GM23338 (cell line): ENCODE results near the gene SEH1L. TPM values are rescaled to one million over a fixed set of nuclear protein-coding genes. Genes with fewer than 3 reads are reported as not detected.

Experiments
- ATAC-seq: fragments of 200-7000 bp; cut with Tn5 transposase; 3 replicates; pipeline ENCODE4 v1.9.1; 2020
- DNase-seq: peaks from one replicate; pipeline ENCODE4 v3.0.0-alpha.2; 2015; ENCODE audit warnings: low spot score
- H2AFZ ChIP-seq: fragments of 200-600 bp; sonication (generic); 2 replicates; pipeline ENCODE4 v1.8.0; 2016; ENCODE audit warnings: antibody characterized with exemption, mild to moderate bottlenecking, moderate library complexity
- H3F3A ChIP-seq: fragments of 200-600 bp; sonication (generic); replicated peaks from 2 replicates; pipeline ENCODE4 v1.8.0; 2017; ENCODE audit warnings: antibody characterized with exemption, mixed run types, low read depth
- H3K27ac ChIP-seq: fragments of 200-600 bp; sonication (generic); 2 replicates; pipeline ENCODE4 v1.6.1; 2016; ENCODE audit warnings: low read depth
- H3K27me3 ChIP-seq: fragments of 200-600 bp; sonication (generic); 2 replicates; pipeline ENCODE4 v1.8.0; 2016; ENCODE audit warnings: mild to moderate bottlenecking, mixed run types, moderate library complexity; ENCODE audit not compliant: insufficient read depth
- H3K36me3 ChIP-seq: fragments of 200-600 bp; sonication (generic); 2 replicates; pipeline ENCODE4 v1.8.0; 2016; ENCODE audit warnings: mild to moderate bottlenecking; ENCODE audit not compliant: insufficient read depth
- H3K4me1 ChIP-seq: fragments of 200-600 bp; sonication (generic); 2 replicates; pipeline ENCODE4 v1.8.0; 2016; ENCODE audit warnings: mild to moderate bottlenecking, moderate library complexity; ENCODE audit not compliant: insufficient read depth
- H3K4me2 ChIP-seq: fragments of 200-600 bp; sonication (generic); 2 replicates; pipeline ENCODE4 v1.7.1; 2017; ENCODE audit warnings: mixed run types
- H3K4me3 ChIP-seq: fragments of 200-600 bp; sonication (generic); 2 replicates; pipeline ENCODE4 v1.6.1; 2016; ENCODE audit warnings: mixed run types
- H3K79me2 ChIP-seq: fragments of 200-600 bp; sonication (generic); replicated peaks from 2 replicates; pipeline ENCODE4 v1.8.0; 2017; ENCODE audit warnings: mild to moderate bottlenecking; ENCODE audit not compliant: insufficient read depth
- H3K9me2 ChIP-seq: fragments of 200-600 bp; sonication (generic); 2 replicates; pipeline ENCODE4 v1.8.0; 2017; ENCODE audit not compliant: insufficient read depth
- H4K20me1 ChIP-seq: fragments of 200-600 bp; sonication (generic); replicated peaks from 2 replicates; pipeline ENCODE4 v1.8.0; 2017; ENCODE audit warnings: mild to moderate bottlenecking; ENCODE audit not compliant: insufficient read depth
- H3K27ac Mint-ChIP-seq: 2 replicates; pipeline ENCODE4 v1.8.0; 2020; ENCODE audit warnings: inconsistent platforms, mild to moderate bottlenecking, moderate library complexity, mixed read lengths
- H3K27me3 Mint-ChIP-seq: 3 replicates; pipeline ENCODE4 v1.8.0; 2022; ENCODE audit warnings: low read depth, mild to moderate bottlenecking, moderate library complexity, mixed read lengths, inconsistent platforms; ENCODE audit not compliant: insufficient read depth, poor library complexity
- H3K36me3 Mint-ChIP-seq: 3 replicates; pipeline ENCODE4 v1.8.0; 2021; ENCODE audit warnings: low read depth, mild to moderate bottlenecking, inconsistent platforms, moderate library complexity, mixed read lengths
- H3K4me1 Mint-ChIP-seq: 3 replicates; pipeline ENCODE4 v1.8.0; 2020; ENCODE audit warnings: mild to moderate bottlenecking, inconsistent platforms, mixed read lengths
- H3K4me3 Mint-ChIP-seq: 3 replicates; pipeline ENCODE4 v1.8.0; 2021; ENCODE audit warnings: moderate library complexity, mild to moderate bottlenecking, inconsistent platforms, mixed read lengths
- H3K9me3 Mint-ChIP-seq: 3 replicates; pipeline ENCODE4 v1.8.0; 2020; ENCODE audit warnings: moderate library complexity, mild to moderate bottlenecking, inconsistent platforms, mixed read lengths
- CREB1 ChIP-seq: fragments of 250-450 bp; sonication (Bioruptor Pico); IDR thresholded peaks from 2 replicates; pipeline ENCODE4 v1.5.0; 2020; ENCODE audit warnings: low read depth, mild to moderate bottlenecking, moderate library complexity
- CTCF ChIP-seq, 2 experiments: fragments of 200-600 bp in 1 of 2; sonication (generic) in 1 of 2; conservative IDR thresholded peaks; 2 replicates each; pipeline versions ENCODE4 v1.5.1 to v1.6.1; 2016 to 2017; ENCODE audit warnings: antibody characterized with exemption in 2 of 2, low read depth in 2 of 2, mild to moderate bottlenecking in 2 of 2, moderate library complexity in 1 of 2
- ETS1 ChIP-seq: IDR thresholded peaks from 2 replicates; pipeline ENCODE4 v1.6.1; 2016; ENCODE audit warnings: antibody characterized with exemption
- EZH2 ChIP-seq: fragments of 200-600 bp; sonication (generic); IDR thresholded peaks from one replicate; pipeline ENCODE4 v1.8.0; 2017; ENCODE audit warnings: antibody characterized with exemption, mild to moderate bottlenecking, low read depth; ENCODE audit not compliant: unreplicated experiment
- EZH2phosphoT487 ChIP-seq: fragments of 200-600 bp; sonication (generic); IDR thresholded peaks from one replicate; pipeline ENCODE4 v1.8.1; 2018; ENCODE audit warnings: antibody characterized with exemption; ENCODE audit not compliant: unreplicated experiment
- JUNB ChIP-seq: IDR thresholded peaks from one replicate; pipeline ENCODE4 v1.6.1; 2016; ENCODE audit warnings: antibody characterized with exemption; ENCODE audit not compliant: unreplicated experiment
- NANOG ChIP-seq: IDR thresholded peaks from 2 replicates; pipeline ENCODE4 v1.6.1; 2016; ENCODE audit warnings: antibody characterized with exemption, borderline replicate concordance
- POLR2AphosphoS5 ChIP-seq: IDR thresholded peaks from 2 replicates; pipeline ENCODE4 v1.6.1; 2016; ENCODE audit warnings: antibody characterized with exemption, low read depth
- REST ChIP-seq: IDR thresholded peaks from one replicate; pipeline ENCODE4 v1.6.1; 2018; ENCODE audit warnings: antibody characterized with exemption; ENCODE audit not compliant: unreplicated experiment
- STAT1 ChIP-seq: IDR thresholded peaks from one replicate; pipeline ENCODE4 v1.6.1; 2016; ENCODE audit warnings: antibody characterized with exemption; ENCODE audit not compliant: unreplicated experiment
- ZNF114 ChIP-seq: fragments of 250-450 bp; sonication (Bioruptor Pico); IDR thresholded peaks from 2 replicates; pipeline ENCODE4 v1.5.0; 2020; ENCODE audit warnings: mild to moderate bottlenecking, moderate library complexity
- ZNF331 ChIP-seq: fragments of 250-450 bp; sonication (Bioruptor Pico); IDR thresholded peaks from 2 replicates; pipeline ENCODE4 v1.5.0; 2020; ENCODE audit warnings: low read depth, mild to moderate bottlenecking, moderate library complexity
- ZNF462 ChIP-seq: fragments of 250-450 bp; sonication (Bioruptor Pico); IDR thresholded peaks from 2 replicates; pipeline ENCODE4 v1.5.0; 2020; ENCODE audit warnings: mild to moderate bottlenecking, moderate library complexity
- polyA plus RNA-seq: library from polyadenylated mRNA; unstranded; fragments of >200 nt; fragmentation: Nextera tagmentation; extraction: Ambion mirVana; gene quantifications from 2 replicates; pipeline ENCODE4 v1.2.1, GENCODE V29; 2016
- total RNA-seq: library from RNA; depleted of rRNA; stranded (reverse); fragments of >200 nt; shearing (Covaris generic); gene quantifications from 2 replicates; pipeline ENCODE4 v1.2.3, GENCODE V29; 2014

SEH1L gene
- total and polyA plus RNA-seq, 2 experiments from 2014 or later: 46.9 to 72.0 TPM

- Histone ChIP-seq H3K4me1 (peaks cover 10% of the 10 kb centered on the region), H3F3A (no peaks in the 10 kb centered on the region), H2AFZ (no peak overlapping the region), H3K36me3 (peaks cover 9% of the 10 kb centered on the region; the same call in 1 of the 2 replicates), H3K4me2 (no peak overlapping the region), H4K20me1 (peaks cover 48% of the 10 kb centered on the region), H3K9me2 (no peaks in the 10 kb centered on the region), H3K79me2 (peaks cover 93% of the 10 kb centered on the region), H3K27ac (no peak overlapping the region), H3K4me3 (no peak overlapping the region), H3K27me3 (no peaks in the 10 kb centered on the region)
- no peaks in the 10 kb centered on the region; the same call in 1 of the 3 replicates for H3K4me1 Mint-ChIP-seq
- H3K27me3 Mint-ChIP-seq: no peaks in the 10 kb centered on the region
- ATAC-seq (no peak), DNase-seq (no peak)
- no peak overlapping the region for H3K4me3 Mint-ChIP-seq
- TF ChIP-seq CTCF (conservative IDR thresholded peaks at IDR 0.05; ENCODE audit: low read depth in 2 of 2) (no peak), ZNF331 (no peak), NANOG (no peak), ZNF114 (CRISPR knock-in tag) (no peak), ETS1 (no peak), STAT1 (no peak), EZH2phosphoT487 (no peak), JUNB (no peak), EZH2 (no peak), CREB1 (CRISPR knock-in tag) (no peak), ZNF462 (CRISPR knock-in tag) (no peak), REST (no peak), POLR2AphosphoS5 (no peak)
- no peak overlapping the region for H3K27ac Mint-ChIP-seq
- no peaks in the 10 kb centered on the region for H3K9me3 Mint-ChIP-seq
- H3K36me3 Mint-ChIP-seq: no peaks in the 10 kb centered on the region; the same call in 2 of the 3 replicates
Measured at GRCh38 chr18:12996661-12997292, 49.0 kb downstream of the SEH1L start.
